Measurements from ENCODE around the gene PLA2G2F. TPM values are rescaled to one million over a fixed set of nuclear protein-coding genes. Genes with fewer than 3 reads are reported as not detected.

Gene PLA2G2F
- total and polyA plus RNA-seq, 2 of the 8 experiments (the other 6 are each of a cell fraction or from before 2014, with no cell fraction given), result not detected

GRCh38 chr1:20102875-20103274 is 36.2 kb upstream of the PLA2G2F start:
- CTCF ChIA-PET (ENCODE audit: partially characterized antibody), result interaction anchor here (1.0 to 4.0 kb wide), 5 partner anchors 11 to 146 kb away, joined by 3 to 26 read pairs (median 7); no protein-coding TSS in a partner anchor
- TF ChIP-seq, protein P1, sequence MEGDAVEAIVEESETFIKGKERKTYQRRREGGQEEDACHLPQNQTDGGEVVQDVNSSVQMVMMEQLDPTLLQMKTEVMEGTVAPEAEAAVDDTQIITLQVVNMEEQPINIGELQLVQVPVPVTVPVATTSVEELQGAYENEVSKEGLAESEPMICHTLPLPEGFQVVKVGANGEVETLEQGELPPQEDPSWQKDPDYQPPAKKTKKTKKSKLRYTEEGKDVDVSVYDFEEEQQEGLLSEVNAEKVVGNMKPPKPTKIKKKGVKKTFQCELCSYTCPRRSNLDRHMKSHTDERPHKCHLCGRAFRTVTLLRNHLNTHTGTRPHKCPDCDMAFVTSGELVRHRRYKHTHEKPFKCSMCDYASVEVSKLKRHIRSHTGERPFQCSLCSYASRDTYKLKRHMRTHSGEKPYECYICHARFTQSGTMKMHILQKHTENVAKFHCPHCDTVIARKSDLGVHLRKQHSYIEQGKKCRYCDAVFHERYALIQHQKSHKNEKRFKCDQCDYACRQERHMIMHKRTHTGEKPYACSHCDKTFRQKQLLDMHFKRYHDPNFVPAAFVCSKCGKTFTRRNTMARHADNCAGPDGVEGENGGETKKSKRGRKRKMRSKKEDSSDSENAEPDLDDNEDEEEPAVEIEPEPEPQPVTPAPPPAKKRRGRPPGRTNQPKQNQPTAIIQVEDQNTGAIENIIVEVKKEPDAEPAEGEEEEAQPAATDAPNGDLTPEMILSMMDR (IDR thresholded peaks at IDR 0.05; ENCODE audit: control extremely low read depth in 1 of 3, insufficient read depth in 1 of 3, low read depth in 1 of 3, low read length in 3 of 3), result no peak
- TF ChIP-seq SIRT6 (IDR thresholded peaks at IDR 0.05; ENCODE audit: low read length), result no peak
- no peak for TF ChIP-seq RAD21 (IDR thresholded peaks at IDR 0.05 in 1 of 2, conservative IDR thresholded peaks at IDR 0.05 in 1 of 2; ENCODE audit: low read depth in 2 of 2, low read length in 2 of 2)
- TF ChIP-seq BRCA1 (IDR thresholded peaks at IDR 0.05; ENCODE audit: low read depth, low read length), result no peak
- TF ChIP-seq POLR2AphosphoS5 (IDR thresholded peaks at IDR 0.05; ENCODE audit: low read depth, low read length), result no peak
- no peak for TF ChIP-seq ATF2 (IDR thresholded peaks at IDR 0.05; ENCODE audit: low read length)
- no peak for TF ChIP-seq POU5F1 (IDR thresholded peaks at IDR 0.05; ENCODE audit: low read depth, low read length)
- TF ChIP-seq SIN3A (conservative IDR thresholded peaks at IDR 0.05 in 1 of 2, IDR thresholded peaks at IDR 0.05 in 1 of 2; ENCODE audit: low read depth in 1 of 2, low read length in 2 of 2), result no peak
- TF ChIP-seq BACH1 (IDR thresholded peaks at IDR 0.05; ENCODE audit: low read length), result no peak
- TF ChIP-seq BCL11A (IDR thresholded peaks at IDR 0.05; ENCODE audit: low read depth in 2 of 2, low read length in 2 of 2), result no peak

More at GRCh38 chr1:20102875-20103274, 36.2 kb upstream of the PLA2G2F start:
- Histone ChIP-seq H3K27me3 (replicated peaks in 1 of 4; ENCODE audit: control insufficient read depth in 3 of 4, extremely low read depth in 1 of 4, insufficient read depth in 3 of 4, low read length in 3 of 4) (no peaks in the 10 kb centered on the region), H2BK120ac (replicated peaks; ENCODE audit: low read depth, low read length) (no peak overlapping the region), H2BK15ac (ENCODE audit: low read length) (no peak overlapping the region), H4K20me1 (replicated peaks in 1 of 2; ENCODE audit: control insufficient read depth in 1 of 2, insufficient read depth in 2 of 2, low read length in 2 of 2) (no peaks in the 10 kb centered on the region), H3K9ac (replicated peaks in 1 of 4; ENCODE audit: extremely low read depth in 1 of 4, low read depth in 3 of 4, low read length in 3 of 4) (no peak overlapping the region), H3K56ac (replicated peaks; ENCODE audit: insufficient read length, low read depth, low read length) (no peak overlapping the region), H3K9me3 (ENCODE audit: insufficient read depth in 2 of 2, low read depth in 1 of 2, low read length in 1 of 2) (peaks cover under 1 to 11% of the 10 kb centered on the region in 2 experiments; a peak in 3 of 4 replicates), H3K14ac (ENCODE audit: insufficient read length) (no peak overlapping the region), H3K4me1 (replicated peaks in 1 of 4; ENCODE audit: control insufficient read depth in 3 of 4, insufficient read depth in 4 of 4, low read length in 3 of 4) (peaks cover 0 to 3% (median 0%) of the 10 kb centered on the region in 4 experiments; a peak in 3 of 7 replicates), H3K4ac (replicated peaks; ENCODE audit: insufficient read length, low read depth, low read length) (no peak overlapping the region), H3K79me2 (ENCODE audit: control insufficient read depth in 1 of 2, insufficient read depth in 2 of 2, low read length in 2 of 2) (no peaks in the 10 kb centered on the region), H2BK5ac (ENCODE audit: low read depth, low read length) (no peak overlapping the region), H4K5ac (ENCODE audit: insufficient read length, low read depth, low read length) (no peak overlapping the region), H2AFZ (ENCODE audit: low read length) (no peak overlapping the region), H3K23ac (ENCODE audit: insufficient read length) (no peak overlapping the region), H3K27ac (ENCODE audit: low read depth, low read length) (no peak overlapping the region), H2BK20ac (ENCODE audit: low read length) (no peak overlapping the region), H2BK12ac (ENCODE audit: low read depth, low read length) (no peak overlapping the region), H3K4me3 (ENCODE audit: extremely low read depth in 1 of 4, insufficient read depth in 2 of 4, low read depth in 3 of 4, low read length in 4 of 4) (no peak overlapping the region), H3K4me2 (ENCODE audit: insufficient read depth in 1 of 2, low read depth in 2 of 2, low read length in 2 of 2) (no peak overlapping the region), H2AK5ac (ENCODE audit: low read depth, low read length) (no peak overlapping the region), H4K8ac (ENCODE audit: extremely low read depth, insufficient read depth, low read length) (no peak overlapping the region), H3K79me1 (ENCODE audit: low read depth, low read length) (no peaks in the 10 kb centered on the region), H4K91ac (replicated peaks; ENCODE audit: insufficient read length, low read length) (no peak overlapping the region), H3K18ac (ENCODE audit: extremely low read depth, low read length) (no peak overlapping the region), H3K23me2 (ENCODE audit: low read depth, low read length) (no peaks in the 10 kb centered on the region), H3K36me3 (ENCODE audit: control insufficient read depth in 2 of 4, insufficient read depth in 4 of 4, low read length in 3 of 4) (no peaks in the 10 kb centered on the region)
- FAIRE-seq (no peak), DNase-seq (ENCODE audit: low read depth in 1 of 2, low spot score in 2 of 2) (no peak)
- 81% methylated on average over 1 of the region's 1 CpG; no CpG with 5 or more reads in 1 of the 2 experiments for WGBS, 2 experiments (ENCODE audit: extremely low coverage in 1 of 2, insufficient coverage in 1 of 2, insufficient read length in 1 of 2, insufficient replicate concordance in 2 of 2, low coverage in 1 of 2, low lambda C conversion rate in 2 of 2, missing lambda C conversion rate in 1 of 2)
- POLR2A ChIA-PET (ENCODE audit: partially characterized antibody), result no interaction called here
